GM21576 (cell line): ENCODE measurements around the gene PREB.
"Not testable (repeated sequence)": the region's sequence is repeated elsewhere in the genome, so short reads cannot be mapped to it uniquely, and the experiment has no call there.

Experiments used
- ATAC-seq: cut with Tn5 transposase; IDR thresholded peaks from one replicate; pipeline ENCODE4 v1.9.1; 2021; ENCODE audit warnings: mild to moderate bottlenecking, moderate library complexity; ENCODE audit not compliant: unreplicated experiment

PREB gene

DNA sequence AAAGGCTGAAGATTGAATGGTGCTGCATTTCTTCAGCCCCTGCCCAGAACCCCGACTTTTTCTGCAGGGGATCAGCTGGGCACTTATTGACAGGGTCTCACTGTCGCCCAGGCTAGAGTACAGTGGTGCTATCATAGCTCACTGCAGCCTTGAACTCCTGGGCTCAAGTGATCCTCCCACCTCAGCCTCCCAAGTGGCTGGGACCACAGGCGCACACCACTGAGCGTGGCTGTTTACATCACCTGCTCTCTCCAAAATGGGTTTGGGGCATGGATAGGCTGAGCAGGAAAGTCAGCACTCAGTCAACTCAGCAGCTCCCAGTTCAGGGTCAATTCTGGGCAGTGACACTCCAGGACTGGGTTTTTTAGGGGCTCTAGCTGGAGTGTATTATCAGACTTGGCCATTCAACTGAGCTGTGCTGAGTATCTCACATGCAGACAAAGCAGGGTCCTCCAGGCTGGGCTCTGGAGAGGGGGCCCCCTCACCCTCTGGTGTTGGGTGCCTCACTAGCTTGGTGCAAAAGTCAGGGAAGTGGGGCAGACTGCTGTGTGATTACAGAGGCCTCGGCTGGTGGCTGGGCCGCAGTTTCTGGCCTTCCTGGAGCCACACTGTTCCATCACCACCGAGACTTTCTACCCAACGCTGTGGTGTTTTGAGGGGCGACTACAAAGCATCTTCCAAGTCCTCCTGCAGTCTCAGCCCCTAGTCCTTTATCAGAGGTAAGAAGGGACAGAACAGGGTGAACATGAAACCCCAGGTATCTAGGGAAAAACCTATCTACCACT is 6.4 kb downstream of the PREB start:
- ATAC-seq: no peak

DNA sequence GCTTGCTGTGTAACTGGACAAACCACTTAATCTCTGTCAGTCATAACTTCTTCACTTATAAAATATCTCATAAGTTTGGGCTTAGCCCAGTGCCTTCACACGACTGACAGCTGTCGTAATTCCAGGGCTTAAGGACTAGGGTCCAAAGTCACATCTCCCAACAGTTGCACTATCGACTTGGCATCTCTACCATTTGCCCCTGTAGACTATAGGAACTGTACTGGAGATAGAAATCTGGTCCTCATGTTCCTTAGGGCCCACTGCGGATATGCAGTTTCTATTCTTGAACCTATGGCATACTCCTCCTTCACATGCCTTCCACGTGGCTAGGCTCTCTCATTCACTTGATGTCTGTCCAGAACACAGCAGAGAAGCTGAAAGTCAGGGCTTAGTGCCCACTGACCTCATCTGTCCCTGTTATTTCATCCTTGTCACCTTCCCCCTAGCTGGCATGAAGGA is 8.2 kb downstream of the PREB start:
- no peak for ATAC-seq

DNA sequence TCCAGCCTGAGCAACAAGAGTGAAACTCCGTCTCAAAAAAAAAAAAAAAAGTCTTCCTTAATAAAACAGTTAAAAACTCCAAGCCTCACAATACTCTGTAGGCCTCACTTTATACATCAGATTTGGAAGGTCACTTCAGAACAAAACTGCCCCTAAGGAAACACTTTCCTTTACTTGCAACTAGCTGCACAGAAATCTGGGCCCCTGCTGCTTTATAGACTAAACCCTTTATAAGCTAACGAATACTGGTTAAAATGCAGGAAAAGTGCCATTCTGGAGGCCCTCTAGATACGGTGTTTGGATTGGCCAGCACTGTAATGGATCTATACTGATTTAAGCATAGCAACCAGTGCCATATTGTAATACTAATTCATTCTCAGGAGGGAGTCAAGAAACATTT is 9.3 kb downstream of the PREB start:
- no peak for ATAC-seq

DNA sequence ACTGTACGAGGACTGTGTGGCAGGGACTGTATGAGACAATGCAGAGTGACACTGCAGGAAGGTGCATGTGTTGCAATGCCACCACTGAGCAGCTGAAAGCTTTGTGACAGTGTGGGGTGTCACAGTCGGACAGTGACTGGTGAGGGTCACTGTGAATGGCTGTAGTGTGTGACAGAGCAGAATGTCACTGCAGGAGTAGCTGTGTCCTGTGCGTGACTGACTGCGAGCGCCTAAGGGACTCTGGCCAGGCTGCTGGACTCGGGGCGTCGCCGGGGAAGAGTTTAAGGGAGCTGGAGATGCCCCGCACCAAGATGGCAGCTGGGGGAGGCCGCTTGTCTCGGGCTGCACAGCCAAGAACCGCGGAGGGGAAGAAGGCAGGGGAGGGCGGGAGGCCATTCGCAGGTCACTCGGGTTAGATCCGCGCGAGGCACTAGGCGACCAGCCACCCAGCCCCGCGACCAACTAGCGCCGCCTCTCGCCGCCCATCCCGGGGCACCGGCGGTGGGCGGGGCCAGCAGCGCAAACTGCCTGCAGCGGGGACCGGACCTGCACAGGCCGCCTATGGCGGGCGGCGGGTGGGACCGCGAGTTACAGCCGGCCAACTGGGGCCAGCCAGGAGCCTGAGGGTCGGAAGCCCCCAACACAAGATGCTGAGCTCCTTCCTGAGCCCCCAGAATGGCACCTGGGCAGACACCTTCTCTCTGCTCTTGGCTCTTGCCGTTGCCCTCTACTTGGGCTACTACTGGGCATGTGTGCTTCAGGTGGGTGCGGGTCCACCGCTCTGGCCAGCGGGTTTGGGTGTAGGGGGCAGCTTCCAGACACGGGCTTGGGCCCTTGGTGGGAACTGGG is 10.9 kb downstream of the PREB start, which contains the start of gene ABHD1:
ABHD1 (plus strand) TSS at position 514 of the 849 bp plus-strand sequence; CDS start at position 648, 134 bp downstream.
- ATAC-seq: no peak

DNA sequence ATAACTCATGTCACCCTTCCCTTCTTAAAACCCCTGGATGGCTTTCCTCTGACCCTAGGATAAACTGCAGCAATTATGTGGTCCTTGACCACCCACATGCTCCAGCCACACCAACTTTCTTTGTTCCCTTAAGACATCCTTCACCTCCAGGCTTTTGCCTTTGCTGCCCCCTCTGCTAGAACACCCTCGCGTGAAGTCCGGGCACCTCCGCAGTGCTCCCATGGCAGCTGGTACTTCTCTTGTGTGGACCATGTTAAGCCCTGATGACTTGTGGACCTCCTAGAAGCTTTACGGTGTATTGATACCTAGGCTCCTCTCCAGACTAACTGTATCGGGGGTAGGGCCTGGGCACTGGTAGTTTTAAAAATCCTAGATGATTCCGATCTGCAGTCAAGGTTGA is 11.6 kb downstream of the PREB start:
- no peak for ATAC-seq

DNA sequence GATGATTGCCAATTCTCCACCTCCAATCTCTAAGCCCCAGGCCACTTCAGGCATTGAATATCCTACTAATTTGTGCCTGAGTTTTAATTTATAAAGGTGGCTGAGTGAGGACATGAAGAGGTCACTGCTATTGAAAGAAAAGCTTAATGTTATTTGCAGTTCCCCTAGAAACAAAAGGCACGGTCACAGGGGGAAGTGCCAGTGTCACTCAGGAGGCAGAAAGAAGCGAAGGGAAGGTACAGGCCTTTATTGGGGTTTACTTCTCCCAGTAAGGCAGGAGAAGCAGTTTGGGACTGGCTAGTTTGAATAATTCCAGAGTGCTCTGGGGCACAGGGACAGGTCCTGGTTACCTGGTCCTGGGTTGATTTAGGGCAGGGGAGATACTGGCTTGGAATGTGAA is 12.5 kb downstream of the PREB start:
- ATAC-seq: no peak

DNA sequence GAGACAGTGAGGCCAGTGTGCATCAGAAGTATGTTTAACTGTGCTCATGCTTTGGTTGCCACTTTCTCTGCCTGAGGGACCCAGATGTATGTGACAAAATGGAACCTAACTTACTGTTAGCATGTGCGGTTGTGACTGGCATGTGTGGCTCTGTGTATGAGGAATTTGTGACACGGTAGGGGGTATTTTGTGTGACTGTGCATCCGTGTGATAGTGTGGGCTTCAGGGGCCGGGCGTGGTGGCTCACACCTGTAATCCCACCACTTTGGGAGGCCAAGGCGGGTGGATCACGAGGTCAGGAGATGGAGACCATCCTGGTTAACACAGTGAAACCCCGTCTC is 15.1 kb downstream of the PREB start:
- ATAC-seq: not testable (repeated sequence)

DNA sequence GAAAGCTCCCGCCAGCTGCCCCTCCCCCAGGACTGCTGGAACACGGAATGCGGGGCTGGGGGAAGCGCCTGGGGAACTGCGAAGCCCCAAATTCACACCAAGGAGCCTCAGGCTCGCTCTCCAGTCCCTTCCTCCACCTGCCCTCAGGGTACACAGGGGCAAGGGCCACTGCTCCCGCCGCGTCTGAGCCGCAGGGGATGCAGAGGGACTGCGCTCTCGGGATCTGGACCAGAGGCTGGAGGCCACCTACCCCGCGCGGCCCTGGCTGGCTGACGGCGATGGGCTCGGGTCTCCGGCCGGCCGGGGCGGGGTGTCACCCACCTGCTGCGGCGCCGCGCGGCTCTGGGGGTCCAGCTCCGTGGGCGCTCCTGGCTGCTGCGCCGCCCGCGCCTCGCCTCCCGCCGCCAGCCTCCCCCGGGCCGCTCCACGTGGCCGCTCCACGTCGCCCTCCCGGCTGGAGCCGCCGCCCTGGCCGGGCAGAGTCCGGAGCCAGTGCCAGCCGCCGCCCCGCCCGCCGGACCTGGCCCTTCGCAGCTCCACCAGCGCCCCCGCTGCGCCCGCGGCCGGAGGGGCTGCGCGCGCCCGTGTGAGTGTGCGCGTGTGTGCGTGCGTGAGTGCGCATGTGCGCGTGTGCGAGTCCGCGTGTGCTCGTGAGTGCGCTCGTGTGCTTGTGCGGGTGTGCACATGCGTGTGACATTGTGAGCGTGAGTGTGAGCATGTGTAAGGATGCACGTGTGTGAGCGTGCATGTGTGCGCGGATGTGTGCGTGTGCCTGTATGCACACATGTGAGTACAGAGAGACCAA is 15.7 kb downstream of the PREB start, which contains the start of gene CGREF1:
CGREF1 (minus strand) TSS at position 604 of the 805 bp plus-strand sequence. CDS start 14,762 bp downstream, outside the sequence.
- no peak for ATAC-seq

DNA sequence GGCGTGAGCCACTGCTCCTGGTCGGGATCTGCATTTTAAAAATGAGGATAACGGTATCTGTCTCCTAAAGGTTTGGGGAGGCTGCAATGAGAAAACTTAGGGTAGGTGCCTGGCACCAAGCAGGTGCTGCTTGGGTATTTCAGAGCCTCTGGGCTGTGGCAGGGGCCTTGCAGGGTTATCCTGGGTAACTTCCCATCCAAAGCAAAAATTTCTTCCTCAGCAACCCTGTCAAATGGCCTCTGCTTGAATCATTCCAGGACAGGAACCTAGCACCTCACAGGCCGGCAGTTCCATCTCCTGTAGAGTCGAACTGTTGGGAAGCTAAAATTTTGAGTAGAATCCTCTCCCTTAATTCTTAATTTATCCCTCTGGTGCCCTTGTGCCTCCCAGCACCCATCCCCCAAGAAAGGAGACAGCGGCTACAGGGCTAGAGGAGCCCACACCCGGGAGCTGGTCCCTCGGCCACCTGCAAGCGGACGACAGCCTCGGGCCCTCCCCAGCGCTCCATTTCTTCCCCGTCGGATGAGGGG is 16.4 kb downstream of the PREB start:
- no peak for ATAC-seq

DNA sequence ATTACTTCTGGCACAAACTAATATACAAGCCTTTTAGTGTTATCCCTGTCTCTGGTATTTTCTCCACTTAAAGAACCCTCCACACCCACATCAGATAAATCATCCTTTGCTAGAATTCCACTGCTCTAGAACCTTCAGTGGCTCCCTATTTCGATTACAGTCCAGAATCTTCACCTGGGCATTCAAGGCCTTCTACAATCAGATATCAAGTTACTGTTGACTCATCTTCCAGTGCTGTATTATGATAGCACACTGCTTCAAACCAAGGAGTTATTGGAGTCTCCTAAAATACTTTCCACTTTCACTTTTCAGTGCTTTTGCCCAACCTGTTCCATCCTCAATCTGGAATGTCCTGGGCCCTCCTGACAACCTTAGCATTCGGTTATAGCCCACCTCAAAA is 18.9 kb downstream of the PREB start:
- ATAC-seq: no peak

DNA sequence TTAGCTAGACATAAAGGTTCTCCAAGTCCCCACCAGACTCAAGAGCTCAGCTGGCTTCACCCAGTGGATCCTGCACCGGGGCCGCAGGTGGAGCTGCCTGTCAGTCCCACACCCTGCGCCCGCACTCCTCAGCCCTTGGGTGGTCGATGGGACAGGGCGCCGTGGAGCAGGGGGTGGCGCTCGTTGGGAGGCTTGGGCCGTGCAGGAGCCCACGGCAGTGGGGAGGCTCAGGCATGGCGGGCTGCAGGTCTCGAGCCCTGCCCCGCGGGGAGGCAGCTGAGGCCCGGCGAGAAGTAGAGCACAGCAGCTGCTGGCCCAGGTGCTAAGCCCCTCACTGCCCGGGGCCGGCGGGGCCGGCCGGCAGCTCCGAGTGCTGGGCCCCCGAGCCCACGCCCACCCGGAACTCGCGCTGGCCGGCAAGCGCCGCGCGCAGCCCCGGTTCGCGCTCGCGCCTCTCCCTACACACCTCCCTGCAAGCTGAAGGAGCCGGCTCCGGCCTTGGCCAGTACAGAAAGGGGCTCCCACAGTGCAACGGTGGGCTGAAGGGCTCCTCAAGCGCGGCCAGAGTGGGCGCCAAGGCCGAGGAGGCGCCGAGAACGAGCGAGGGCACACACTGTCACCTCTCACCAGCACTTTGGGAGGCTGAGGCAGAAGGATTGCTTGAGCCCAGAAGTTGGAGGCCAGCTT is 22.9 kb downstream of the PREB start:
- not testable (repeated sequence) for ATAC-seq

DNA sequence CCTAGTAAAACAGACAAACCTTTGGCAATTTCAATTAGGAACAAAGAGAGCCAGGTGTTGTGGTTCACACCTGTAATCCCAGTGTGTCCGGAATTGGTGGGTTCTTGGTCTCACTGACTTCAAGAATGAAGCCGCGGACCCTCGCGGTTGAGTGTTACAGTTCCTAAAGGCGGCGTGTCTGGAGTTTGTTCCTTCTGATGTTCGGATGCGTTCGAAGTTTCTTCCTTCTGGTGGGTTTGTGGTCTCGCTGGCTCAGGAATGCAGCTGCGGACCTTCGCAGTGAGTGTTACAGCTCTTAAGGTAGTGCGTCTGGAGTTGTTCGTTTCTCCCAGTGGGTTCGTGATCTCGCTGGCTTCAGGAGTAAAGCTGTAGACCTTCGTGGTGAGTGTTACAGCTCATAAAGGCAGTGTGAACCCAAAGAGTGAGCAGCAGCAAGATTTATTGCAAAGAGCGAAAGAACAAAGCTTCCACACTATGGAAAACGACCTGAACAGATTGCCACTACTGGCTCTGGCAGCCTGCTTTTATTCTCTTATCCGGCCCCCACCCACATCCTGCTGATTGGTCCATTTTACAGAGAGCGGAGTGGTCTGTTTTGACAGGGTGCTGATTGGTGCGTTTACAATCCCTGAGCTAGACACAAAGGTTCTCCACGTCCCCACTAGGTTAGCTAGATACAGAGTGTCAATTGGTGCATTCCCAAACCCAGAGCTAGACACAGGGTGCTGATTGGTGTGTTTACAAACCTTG is 23.7 kb downstream of the PREB start:
- ATAC-seq: not testable (repeated sequence)

DNA sequence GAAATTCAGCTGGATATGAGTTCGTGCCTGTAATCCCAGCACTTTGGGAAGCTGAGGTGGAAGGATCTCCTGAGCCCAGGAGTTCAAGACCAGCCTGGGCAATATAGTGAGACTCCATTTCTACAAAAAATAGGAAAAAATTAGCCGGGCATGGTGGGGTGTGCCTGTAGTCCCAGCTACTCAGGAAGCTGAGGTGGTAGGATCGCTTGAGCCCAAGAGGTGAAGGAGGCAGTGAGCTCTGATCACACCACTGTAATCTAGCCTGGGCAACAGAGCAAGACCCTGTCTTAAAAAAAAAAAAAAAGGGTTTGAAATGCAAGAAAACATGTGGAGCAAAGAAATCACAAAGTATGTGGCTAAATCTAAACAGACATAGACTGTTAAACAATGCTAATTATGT is 25.4 kb downstream of the PREB start:
- ATAC-seq: no peak

DNA sequence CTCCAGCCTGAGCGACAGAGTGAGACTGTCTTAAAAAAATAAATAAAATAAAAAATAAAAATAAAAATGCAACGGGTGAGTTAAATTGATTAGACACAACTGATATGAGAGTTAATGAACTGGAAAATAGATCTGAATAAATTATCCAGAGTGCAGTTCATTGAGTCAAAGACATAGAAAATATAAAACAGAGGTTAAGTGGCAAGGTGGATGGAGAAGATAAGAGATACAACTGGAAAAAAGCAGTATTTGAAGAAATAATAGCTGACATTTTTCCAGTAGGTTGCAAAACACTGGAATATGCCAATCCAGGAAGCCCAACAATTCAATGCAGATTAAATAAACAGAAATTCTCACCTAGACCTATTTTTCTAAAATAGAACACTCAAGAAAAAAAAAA is 26.2 kb downstream of the PREB start:
- ATAC-seq: no peak

DNA sequence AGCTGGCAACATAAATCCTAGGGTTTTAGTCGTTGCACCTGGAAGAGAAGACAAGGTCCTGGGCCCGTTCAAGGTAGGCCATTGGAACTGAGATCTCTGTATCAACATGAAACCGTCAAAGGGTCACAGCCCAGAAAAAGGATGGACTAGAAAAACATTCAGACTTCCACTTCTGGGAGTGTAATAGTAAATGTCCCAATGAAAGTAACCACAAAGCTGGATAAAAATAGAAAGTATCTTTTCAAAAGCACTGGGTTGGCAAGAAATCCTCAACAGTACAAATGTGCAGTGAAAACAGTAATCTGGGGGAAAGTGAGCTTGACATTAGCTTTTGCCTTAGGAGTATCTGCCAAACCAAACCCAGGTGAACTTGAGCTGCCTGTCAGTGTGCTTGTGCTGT is 28.5 kb downstream of the PREB start:
- ATAC-seq: no peak

DNA sequence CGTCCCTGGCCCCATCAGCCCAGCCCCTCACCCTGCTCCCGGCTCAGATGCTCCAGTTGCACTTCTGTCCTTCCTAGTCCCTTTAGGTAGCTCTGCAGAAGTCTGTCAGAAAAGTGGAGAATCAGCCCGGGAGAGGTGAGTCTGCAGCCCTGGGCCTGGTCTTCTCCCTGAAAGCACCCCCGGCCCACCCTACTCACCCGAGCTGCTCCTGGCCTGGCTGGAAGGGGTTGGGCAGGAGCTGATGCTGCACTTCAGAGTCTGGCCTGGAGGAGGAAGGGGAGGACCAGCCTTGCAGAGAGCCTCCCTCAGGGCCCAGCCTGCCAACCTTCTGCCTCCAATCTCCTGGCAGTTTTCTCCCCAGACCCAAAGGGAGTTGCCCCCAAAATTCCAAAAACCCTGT is 32.1 kb downstream of the PREB start:
- no peak for ATAC-seq

DNA sequence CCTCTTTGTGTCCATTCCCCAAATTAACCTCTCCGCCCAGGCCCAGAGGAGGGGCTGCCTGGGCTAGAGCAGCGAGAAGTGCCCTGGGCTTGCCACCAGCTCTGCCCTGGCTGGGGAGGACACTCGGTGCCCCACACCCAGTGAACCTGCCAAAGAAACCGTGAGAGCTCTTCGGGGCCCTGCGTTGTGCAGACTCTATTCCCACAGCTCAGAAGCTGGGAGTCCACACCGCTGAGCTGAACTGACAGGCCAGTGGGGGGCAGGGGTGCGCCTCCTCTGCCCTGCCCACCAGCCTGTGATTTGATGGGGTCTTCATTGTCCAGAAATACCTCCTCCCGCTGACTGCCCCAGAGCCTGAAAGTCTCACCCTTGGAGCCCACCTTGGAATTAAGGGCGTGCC is 34.4 kb downstream of the PREB start:
- ATAC-seq: no peak

DNA sequence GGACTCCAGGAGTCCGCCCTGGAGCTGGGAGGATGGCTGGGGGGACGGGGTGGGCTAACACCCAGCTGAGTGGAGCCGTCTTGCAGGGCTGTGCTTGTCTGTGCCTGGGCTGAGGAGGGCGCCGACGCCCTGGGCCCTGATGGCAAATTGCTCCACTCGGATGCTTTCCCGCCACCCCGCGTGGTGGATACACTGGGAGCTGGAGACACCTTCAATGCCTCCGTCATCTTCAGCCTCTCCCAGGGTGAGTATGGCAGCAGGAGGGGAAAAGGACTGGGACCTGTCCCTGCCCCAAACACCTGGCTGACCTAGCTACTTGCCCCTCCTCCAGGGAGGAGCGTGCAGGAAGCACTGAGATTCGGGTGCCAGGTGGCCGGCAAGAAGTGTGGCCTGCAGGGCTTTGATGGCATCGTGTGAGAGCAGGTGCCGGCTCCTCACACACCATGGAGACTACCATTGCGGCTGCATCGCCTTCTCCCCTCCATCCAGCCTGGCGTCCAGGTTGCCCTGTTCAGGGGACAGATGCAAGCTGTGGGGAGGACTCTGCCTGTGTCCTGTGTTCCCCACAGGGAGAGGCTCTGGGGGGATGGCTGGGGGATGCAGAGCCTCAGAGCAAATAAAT is 35.0 kb downstream of the PREB start:
- no peak for ATAC-seq

DNA sequence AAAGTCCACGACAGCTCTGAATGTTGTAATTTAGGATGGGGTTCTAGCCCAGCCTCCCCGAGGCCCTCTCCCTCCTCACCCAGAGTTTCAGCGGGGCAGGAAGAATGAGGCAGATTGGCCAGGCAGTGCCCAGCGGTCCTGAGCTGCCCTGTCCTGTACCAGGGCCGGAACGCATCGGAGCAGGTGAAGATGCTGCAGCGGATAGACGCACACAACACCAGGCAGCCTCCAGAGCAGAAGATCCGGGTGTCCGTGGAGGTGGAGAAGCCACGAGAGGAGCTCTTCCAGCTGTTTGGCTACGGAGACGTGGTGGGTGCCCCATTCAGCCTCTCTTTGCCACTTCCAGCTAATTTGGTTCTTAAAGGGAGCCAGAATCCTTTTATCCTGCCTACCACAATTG is 37.1 kb downstream of the PREB start:
- ATAC-seq: no peak
